HG02973 (cell line): ENCODE results near the gene ABCB4.

ENCODE experiments used
- ATAC-seq: cut with Tn5 transposase; IDR thresholded peaks from one replicate; pipeline ENCODE4 v1.9.1; 2021; ENCODE audit warnings: moderate library complexity; ENCODE audit not compliant: unreplicated experiment

Gene ABCB4

DNA sequence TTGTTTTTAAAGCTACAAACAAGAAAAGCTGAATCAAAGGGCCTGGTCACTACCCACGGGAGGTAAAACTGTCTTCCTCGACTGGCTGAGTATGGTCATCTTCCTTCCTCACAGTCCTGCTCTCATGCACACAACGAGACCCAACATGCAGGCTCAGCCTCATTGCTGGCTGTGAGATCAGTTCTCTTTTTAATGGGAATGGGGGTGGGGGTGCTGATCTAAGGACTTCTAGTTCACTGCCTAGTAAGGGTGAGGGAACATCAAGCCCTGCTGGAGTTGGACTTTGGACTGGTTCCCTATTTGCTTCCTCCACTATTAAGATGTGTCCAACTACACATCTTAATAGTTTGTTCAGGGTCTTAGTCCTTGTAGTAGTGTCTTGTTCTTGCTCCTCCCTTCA, 48.2 kb downstream of the ABCB4 start:
- ATAC-seq, result no peak

DNA sequence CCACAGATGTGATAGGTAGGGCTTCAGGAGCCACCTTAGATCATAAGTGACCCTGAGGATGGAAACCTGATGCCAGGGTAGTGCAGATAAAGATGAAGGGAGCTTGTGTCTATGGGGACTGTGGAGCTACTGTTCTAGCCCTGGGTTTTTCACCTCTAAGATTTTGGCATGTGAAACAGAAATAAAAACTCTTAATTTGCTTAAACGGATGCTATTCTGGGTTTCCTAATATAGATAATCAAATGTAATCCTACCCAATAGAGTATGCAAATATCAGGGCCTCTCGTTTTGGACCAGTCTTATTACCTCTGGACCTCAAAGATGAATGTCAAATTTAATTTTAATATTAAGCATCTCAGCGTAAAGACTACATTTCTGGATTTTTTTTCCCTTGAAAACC, 49.3 kb downstream of the ABCB4 start:
- ATAC-seq, result no peak

- no peak for ATAC-seq
Measured at GRCh38 chr7:87424075-87424474, 51.4 kb downstream of the ABCB4 start.

DNA sequence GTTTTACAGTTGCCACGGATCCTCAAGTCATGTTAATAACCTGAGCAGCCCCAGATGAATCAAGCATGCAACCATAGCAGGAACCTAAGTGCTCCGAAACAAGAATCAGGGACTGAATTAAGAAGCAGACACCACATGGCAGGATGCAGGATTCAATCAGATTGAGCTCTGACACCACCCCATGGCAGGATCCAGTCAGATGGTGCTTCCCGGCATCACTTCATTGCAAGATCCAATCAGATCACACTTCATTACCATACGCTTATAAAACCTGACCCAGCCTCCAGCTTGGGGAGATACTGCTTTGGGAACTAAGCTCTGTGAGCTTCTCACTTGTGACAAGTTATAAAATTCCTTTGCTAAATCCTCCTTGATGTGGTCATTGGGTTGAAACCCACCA, 55.3 kb downstream of the ABCB4 start:
- ATAC-seq, result no peak

DNA sequence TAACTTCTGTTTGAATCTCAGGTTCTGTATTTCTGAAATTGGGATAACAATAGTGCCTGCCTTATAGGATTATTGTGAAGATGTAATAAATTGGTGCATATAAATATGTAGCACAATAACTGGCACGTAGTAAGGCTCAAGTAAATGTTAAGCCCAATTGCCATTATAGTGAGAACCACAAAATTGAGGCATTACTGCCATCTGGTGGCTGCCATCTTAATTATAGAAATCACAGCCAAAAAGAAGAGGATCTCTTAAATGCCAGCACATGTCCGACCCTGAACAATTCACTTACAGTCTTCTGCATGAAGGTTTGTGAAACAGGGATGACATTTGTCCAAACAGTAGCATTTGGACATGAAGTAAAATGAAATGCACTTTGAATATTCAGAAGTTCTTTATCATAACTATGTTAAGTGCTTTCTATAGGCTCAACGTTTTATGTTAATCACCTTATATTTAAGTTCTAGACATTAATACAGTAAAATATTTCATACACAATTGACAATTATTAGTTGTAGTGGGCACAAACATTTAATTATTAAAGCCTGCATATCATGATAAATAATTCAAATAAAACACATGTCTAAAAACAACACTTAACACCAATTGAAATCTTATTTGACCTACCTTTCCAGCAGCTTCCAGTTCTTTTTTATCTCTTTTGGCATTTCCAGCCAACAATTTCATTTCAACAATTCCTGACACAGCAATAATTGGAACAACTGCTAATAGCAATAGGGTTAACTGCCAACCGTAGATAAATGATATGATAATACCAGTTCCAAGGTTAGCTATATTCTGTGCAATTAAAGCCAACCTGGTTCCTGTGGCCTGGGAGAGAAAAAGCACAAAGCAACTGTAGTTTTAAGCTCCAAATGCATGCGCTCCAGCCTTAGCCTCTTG, 58.5 kb downstream of the ABCB4 start:
- ATAC-seq, result peak; percentile 81

DNA sequence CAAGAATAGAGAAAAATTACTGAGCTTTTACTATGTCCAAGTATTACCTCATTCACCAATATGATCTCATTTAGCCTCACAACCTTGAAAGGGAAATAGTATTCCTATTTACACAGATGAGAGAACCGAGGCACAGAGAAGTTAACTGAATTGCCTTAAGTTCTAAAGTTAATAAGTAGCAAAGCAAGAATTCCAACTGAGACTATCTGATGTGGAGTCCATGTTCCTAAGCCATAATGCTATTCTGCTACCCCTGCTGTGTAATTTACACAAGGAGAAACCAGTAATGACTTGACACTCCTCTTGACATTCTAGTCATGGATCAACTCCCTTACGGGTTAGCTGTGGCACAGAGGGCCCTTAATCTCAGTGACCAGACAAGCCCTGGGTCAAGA, 60.7 kb downstream of the ABCB4 start:
- no peak for ATAC-seq

GRCh38 chr7:87413951-87414793, 61.3 kb downstream of the ABCB4 start:
- no peak for ATAC-seq

- no peak for ATAC-seq
Measured at GRCh38 chr7:87413029-87413428, 62.5 kb downstream of the ABCB4 start.

- no peak for ATAC-seq
Measured at GRCh38 chr7:87411186-87411585, 64.3 kb downstream of the ABCB4 start.

DNA sequence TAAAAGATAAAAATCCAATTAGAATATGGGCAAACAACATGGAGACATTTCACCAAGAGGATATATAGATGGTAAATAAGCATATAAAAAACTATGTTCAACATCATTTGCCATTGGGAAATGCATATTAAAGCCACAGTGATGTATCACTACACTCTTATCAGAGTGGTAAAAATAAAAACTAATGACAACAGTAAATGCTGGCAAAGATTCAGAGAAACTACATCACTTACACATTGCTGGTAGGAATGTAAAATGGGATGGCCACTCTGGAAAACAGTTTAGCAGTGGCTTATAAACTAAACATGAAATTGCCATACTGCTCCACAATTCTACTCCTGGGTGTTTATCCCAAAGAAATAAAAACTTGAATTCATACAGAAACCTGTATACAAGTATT, 70.8 kb downstream of the ABCB4 start:
- no peak for ATAC-seq

DNA sequence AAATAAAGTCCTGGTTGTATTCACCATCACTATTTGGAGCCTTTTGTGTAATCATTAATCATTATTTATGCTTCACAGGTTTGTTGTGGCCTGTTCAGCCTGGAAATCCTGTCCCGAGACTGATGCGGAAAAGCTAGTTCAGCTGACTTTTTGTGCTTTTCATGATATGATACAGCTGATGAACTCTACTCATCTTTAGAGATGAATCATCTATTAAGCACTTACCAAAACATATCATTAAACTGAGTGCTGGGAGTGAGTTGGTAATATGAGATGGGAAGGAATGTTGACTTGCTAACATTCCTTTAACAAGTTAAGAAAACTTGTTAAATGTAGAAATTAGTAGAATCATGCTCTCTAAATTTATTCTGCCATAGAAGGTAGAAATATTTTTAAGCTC, 77.0 kb downstream of the ABCB4 start:
- ATAC-seq, result no peak

DNA sequence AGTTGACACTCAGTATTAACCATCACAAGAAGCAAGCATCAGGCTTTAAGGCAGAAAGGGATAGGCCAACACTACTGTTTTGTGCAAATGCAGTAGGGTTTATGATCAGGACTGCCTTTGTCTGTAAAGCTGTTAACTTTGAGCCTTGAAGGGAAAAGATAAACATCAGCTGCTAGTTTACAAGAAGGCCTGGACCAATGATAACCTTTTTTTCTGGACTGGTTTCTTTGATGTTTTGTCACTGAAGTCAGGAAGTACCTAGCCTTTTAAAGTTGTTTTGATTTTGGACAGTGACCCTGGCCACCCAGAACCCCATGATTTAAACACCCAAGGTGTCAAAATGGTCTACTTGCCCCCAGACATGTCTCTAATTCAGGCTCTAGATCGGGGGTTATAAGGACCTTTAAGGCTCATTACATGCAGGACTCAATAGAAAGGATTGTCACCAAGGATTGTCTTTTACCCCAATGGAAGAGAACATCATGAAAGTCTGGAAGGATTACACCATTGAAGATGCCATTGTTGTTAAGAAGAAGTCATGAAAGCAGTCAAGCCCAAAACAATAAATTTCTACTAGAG, 79.9 kb downstream of the ABCB4 start:
- no peak for ATAC-seq

DNA sequence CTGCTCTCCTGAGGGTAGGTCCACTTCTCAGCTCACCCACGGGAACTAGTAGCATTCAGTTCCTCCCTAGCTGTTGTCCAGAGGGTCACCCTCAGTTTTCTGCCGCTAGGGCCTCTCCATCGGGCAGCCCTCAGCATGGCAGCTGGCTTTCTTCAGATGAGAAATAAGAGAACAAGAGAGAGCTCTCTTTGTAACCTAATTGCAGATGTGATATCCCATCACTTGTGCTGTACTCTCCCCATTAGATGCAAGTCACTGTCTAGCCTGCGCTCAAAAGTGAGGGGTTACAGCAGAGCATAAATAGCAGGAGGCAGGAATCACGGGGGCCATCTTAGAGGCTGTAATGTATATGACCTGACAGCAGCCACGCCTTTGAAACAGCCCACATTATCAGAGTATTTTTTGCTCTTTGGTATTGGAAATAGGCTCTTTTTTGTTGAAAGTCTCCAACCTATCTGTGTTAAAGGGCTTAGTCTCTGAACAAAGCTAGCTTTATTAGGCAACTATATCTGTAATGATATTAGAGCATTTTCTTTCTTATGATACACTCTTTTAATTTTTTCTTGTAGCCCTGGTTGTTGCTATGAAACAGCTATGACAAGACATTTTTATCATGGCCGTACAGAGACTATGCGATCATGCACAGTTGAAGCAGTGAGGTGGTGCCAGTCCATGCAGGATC, 84.3 kb downstream of the ABCB4 start:
- ATAC-seq, result no peak

DNA sequence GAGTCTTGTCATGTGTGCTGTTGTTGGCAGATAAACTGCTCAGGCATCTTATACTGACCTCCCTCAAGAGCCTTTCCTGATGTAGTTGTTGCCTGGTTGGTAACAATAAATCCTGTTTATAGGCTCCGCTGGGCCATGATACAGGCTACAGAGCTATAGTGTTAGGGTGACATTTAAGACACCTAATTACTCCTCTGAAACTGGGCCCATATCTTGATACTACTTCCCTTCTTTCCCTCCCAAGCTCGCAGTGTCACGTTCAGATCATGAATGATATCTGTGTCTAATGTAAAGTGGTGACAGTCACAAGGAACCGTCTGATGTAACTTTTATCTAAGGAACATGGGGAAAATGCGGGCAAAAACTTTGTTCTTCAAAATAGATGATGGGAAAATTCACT, 94.6 kb downstream of the ABCB4 start:
- no peak for ATAC-seq

DNA sequence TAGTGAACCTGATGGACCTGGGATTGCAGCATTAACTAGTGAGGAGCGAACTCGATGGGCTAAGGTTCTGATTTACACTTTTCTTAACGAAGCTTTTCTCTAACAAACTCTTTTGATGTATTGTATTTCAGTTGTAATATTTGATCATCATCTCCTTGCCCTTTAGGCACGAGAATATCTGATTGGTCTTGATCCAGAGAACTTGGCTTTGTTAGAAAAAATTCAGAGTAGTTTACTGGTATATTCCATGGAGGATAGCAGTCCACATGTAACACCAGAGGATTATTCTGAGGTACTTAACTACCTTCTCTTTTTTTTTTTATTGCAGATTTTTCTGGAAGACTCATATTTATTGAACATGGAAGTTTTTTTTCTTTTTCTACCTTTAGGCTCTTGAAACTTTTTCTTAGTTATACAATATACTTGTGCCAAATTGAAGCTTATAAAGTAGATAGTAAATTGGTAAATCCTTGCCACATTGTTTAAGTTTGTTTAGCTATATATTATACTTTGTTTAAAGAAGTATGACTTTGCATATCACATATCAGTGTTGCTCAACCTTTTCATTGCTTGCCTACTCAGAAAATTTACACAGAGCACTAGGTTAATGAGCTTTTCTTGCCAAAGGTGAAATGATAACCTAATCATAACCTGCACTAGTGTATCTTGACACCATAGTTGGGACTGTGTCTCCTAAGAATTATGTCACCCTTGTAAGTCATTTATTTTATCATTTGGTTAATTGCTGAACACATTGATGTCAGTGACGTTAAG, 99.6 kb downstream of the ABCB4 start:
- ATAC-seq, result no peak

- no peak for ATAC-seq
Measured at GRCh38 chr7:87370660-87371180, 104.8 kb downstream of the ABCB4 start.

DNA sequence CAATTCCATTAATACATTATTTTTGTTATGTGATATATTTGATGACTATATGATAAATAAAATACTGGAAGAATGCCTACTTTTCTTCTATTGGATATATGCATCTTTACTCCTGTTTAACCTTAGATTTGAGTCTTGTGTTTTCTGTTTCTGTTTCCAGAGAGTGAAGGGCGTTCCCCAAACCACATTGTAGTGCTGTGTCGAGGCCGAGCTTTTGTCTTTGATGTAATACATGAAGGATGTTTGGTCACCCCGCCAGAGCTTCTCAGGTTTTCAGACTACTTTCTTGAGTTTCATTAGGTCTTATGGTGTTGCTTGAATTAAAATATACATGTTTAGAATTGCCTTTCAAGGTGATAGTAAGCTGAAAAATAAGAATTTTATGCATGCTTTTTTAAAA, 106.3 kb downstream of the ABCB4 start:
- ATAC-seq, result no peak

- ATAC-seq, result no peak
Measured at GRCh38 chr7:87364246-87364645, 111.2 kb downstream of the ABCB4 start.

GRCh38 chr7:87363342-87363741, 112.1 kb downstream of the ABCB4 start:
- ATAC-seq, result no peak

DNA sequence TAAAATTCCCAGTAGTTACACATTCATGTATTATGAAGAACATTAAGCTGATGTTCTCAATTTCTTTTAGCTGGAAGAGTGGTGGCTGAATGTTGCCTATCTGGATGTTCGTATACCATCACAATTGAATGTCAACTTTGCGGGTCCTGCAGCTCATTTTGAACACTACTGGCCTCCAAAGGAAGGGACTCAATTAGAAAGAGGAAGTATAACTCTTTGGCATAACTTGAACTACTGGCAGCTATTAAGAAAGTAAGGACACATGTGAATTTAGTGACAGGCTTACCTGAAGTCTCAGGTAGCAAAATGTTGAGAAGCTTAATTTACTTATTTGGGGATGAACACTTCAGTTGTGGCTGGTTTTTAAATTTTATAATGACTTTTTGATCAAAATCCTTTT, 114.2 kb downstream of the ABCB4 start:
- no peak for ATAC-seq
